ENCODE data around the gene CCDC159. TPM values are rescaled to one million over a fixed set of nuclear protein-coding genes. Genes with fewer than 3 reads are reported as not detected.
"Not testable (repeated sequence)": the region's sequence is repeated elsewhere in the genome, so short reads cannot be mapped to it uniquely, and the experiment has no call there.

Gene CCDC159
- total RNA-seq, 3 donors from 2014 or later, result 8.6 to 30.2 (median 25.5) TPM

GRCh38 chr19:11338569-11339253 lies 7.6 kb upstream of the CCDC159 start:
- no peak for TF ChIP-seq POLR2AphosphoS5 (IDR thresholded peaks at IDR 0.05)
- TF ChIP-seq POLR2A (IDR thresholded peaks at IDR 0.05), result no peak
- no peak for TF ChIP-seq CTCF (IDR thresholded peaks at IDR 0.05)
- intact Hi-C loops (cut with DNase I; ENCODE audit: low total_unique reads), result no loop called here

GRCh38 chr19:11339254-11340098 lies 6.8 kb upstream of the CCDC159 start, which contains the start of gene RAB3D:
Gene RAB3D (minus strand): TSS chr19:11339657. CDS start chr19:11337399, 2,258 bp downstream.
- intact Hi-C loops (cut with DNase I; ENCODE audit: low total_unique reads), result no loop called here
- Histone ChIP-seq H3K36me3 (no peaks in the 10 kb centered on the region), H3K9me3 (no peaks in the 10 kb centered on the region), H3K27me3 (no peaks in the 10 kb centered on the region), H3K27ac (peak within 1 kb of the TSS; percentile 68 to 90), H3K4me3 (peak within 1 kb of the TSS; percentile 84 to 96 (median 87)), H3K4me1 (peaks cover 0 to 4% of the 10 kb centered on the region in 2 donors)
- no peak for TF ChIP-seq CTCF (IDR thresholded peaks at IDR 0.05)
- TF ChIP-seq POLR2A (IDR thresholded peaks at IDR 0.05), result peak; percentile 38
- TF ChIP-seq POLR2AphosphoS5 (IDR thresholded peaks at IDR 0.05), result peak; percentile 39 to 51 (median 51)
- DNase-seq (ENCODE audit: low spot score in 2 of 2), result peak; percentile 83 to 91

More at GRCh38 chr19:11338569-11339253, 7.6 kb upstream of the CCDC159 start:
- Histone ChIP-seq H3K9me3 (no peaks in the 10 kb centered on the region), H3K4me1 (no peaks in the 10 kb centered on the region), H3K36me3 (no peaks in the 10 kb centered on the region), H3K27ac (peak overlapping the region; percentile 68 to 90), H3K27me3 (no peaks in the 10 kb centered on the region), H3K4me3 (peak overlapping the region; percentile 84 to 96 (median 87))
- DNase-seq (ENCODE audit: low spot score in 2 of 2), result no peak

- H3K4me3 ChIP-seq, result peak overlapping the region in 2 of 3 donors; percentile 87 to 96
These were observed 6.2 kb upstream of the CCDC159 start for GRCh38 chr19:11340099-11340467.

GRCh38 chr19:11342429-11342828 lies 3.9 kb upstream of the CCDC159 start:
- H3K4me3 ChIP-seq, result no peak overlapping the region
- TF ChIP-seq POLR2A (IDR thresholded peaks at IDR 0.05) (no peak), CTCF (IDR thresholded peaks at IDR 0.05) (no peak), POLR2AphosphoS5 (IDR thresholded peaks at IDR 0.05) (no peak)
- no peaks in the 10 kb centered on the region for H3K36me3 ChIP-seq
- intact Hi-C loops (cut with DNase I; ENCODE audit: low total_unique reads), result no loop called here
- peaks cover 0 to 13% of the 10 kb centered on the region in 2 donors for H3K4me1 ChIP-seq
- H3K27ac ChIP-seq, result no peak overlapping the region
- no peaks in the 10 kb centered on the region for H3K27me3 ChIP-seq
- no peaks in the 10 kb centered on the region for H3K9me3 ChIP-seq
- DNase-seq (ENCODE audit: low spot score in 2 of 2), result no peak

More at GRCh38 chr19:11340099-11340467, 6.2 kb upstream of the CCDC159 start:
- DNase-seq (ENCODE audit: low spot score in 2 of 2); H3K36me3 ChIP-seq; intact Hi-C loops (cut with DNase I; ENCODE audit: low total_unique reads); H3K4me1 ChIP-seq; H3K27me3 ChIP-seq; H3K9me3 ChIP-seq: not testable (repeated sequence)
- peak overlapping the region; percentile 49 to 68 for H3K27ac ChIP-seq

GRCh38 chr19:11345122-11345803 lies 1.1 kb upstream of the CCDC159 start:
- Histone ChIP-seq H3K27ac (peak overlapping the region; percentile 92 to 94), H3K4me3 (peak overlapping the region; percentile 60 to 93 (median 73)), H3K36me3 (no peaks in the 10 kb centered on the region), H3K4me1 (peaks cover 0 to 13% of the 10 kb centered on the region in 2 donors), H3K27me3 (no peaks in the 10 kb centered on the region), H3K9me3 (no peaks in the 10 kb centered on the region)
- intact Hi-C loops (cut with DNase I; ENCODE audit: low total_unique reads), result no loop called here
- no peak for TF ChIP-seq POLR2A (IDR thresholded peaks at IDR 0.05)
- no peak for TF ChIP-seq CTCF (IDR thresholded peaks at IDR 0.05)
- TF ChIP-seq POLR2AphosphoS5 (IDR thresholded peaks at IDR 0.05), result no peak
- no peak for DNase-seq (ENCODE audit: low spot score in 2 of 2)
